Kidney (tissue), 14 donors: ENCODE results near the gene SERINC5. TPM values are rescaled to one million over a fixed set of nuclear protein-coding genes. Genes with fewer than 3 reads are reported as not detected.
"Not testable (repeated sequence)": the region's sequence is repeated elsewhere in the genome, so short reads cannot be mapped to it uniquely, and the experiment has no call there.

Source experiments
- DNase-seq, 5 donors: peaks; one replicate each; pipeline ENCODE4 v3.0.0-alpha.2; 2013 to 2020
- FAIRE-seq: peaks from 2 replicates; lab custom pipeline; 2012; peaks lifted over from hg19 to GRCh38; lab: Jason Lieb, UNC
- H3K27ac ChIP-seq, 2 donors: one replicate each; pipeline ENCODE4 v1.7.0; 2013; ENCODE audit warnings: low read depth in 2 of 2, low read length in 2 of 2, inconsistent platforms in 1 of 2
- H3K27me3 ChIP-seq: one replicate; pipeline ENCODE4 v1.7.1; 2013; ENCODE audit warnings: low read length, inconsistent platforms; ENCODE audit not compliant: control insufficient read depth, insufficient read depth
- H3K36me3 ChIP-seq, 3 donors: one replicate each; pipeline versions ENCODE4 v1.7.0 to v1.7.1; 2013; ENCODE audit warnings: low read length in 3 of 3, control low read depth in 1 of 3, inconsistent platforms in 1 of 3; ENCODE audit not compliant: insufficient read depth in 3 of 3, control insufficient read depth in 2 of 3
- H3K4me1 ChIP-seq, 3 donors: one replicate each; pipeline versions ENCODE4 v1.7.0 to v1.7.1; 2013; ENCODE audit warnings: low read length in 3 of 3, inconsistent platforms in 1 of 3, low read depth in 1 of 3; ENCODE audit not compliant: control insufficient read depth in 2 of 3, insufficient read depth in 2 of 3
- H3K4me3 ChIP-seq, 3 donors: one replicate each; pipeline versions ENCODE4 v1.7.0 to v1.8.1; 2013; ENCODE audit warnings: low read length in 3 of 3, control low read depth in 1 of 3, inconsistent platforms in 1 of 3
- H3K9ac ChIP-seq, 3 donors: one replicate each; pipeline versions ENCODE4 v1.7.0 to v1.7.1; 2013; ENCODE audit warnings: low read length in 3 of 3, control low read depth in 1 of 3, inconsistent platforms in 1 of 3
- H3K9me3 ChIP-seq, 3 donors: one replicate each; pipeline versions ENCODE4 v1.7.0 to v1.7.1; 2013; ENCODE audit warnings: low read length in 3 of 3, control low read depth in 1 of 3, inconsistent platforms in 1 of 3; ENCODE audit not compliant: control insufficient read depth in 2 of 3, insufficient read depth in 1 of 3
- intact Hi-C: fragments of 100-400 bp; cut with DNase I; formaldehyde crosslinking; loops from one replicate; pipeline ENCODE4 v1.11.1; 2022
- polyA plus RNA-seq: library from polyadenylated mRNA; stranded (reverse); fragments of 350-450 nt; fragmentation: Illumina TruSeq; extraction: RNeasy Lipid Tissue Mini Kit (QIAGEN cat#74804); gene quantifications from one replicate; pipeline ENCODE4 v1.2.3, GENCODE V29; 2014; ENCODE audit warnings: low read depth, low replicate concordance; ENCODE audit not compliant: insufficient read depth
- total RNA-seq: library from RNA; stranded (reverse); fragmentation: NEBNext Ultra II Directional; extraction: Animal tissue kit (Norgen Biotek cat#: 25700); gene quantifications from one replicate; pipeline ENCODE4 v1.2.1, GENCODE V29; 2021
- TF ChIP-seq, protein P1 (sequence below): IDR thresholded peaks from 3 replicates; pipeline ENCODE4 v1.5.1; 2012; ENCODE audit warnings: mild to moderate bottlenecking, moderate library complexity, borderline replicate concordance; ENCODE audit not compliant: insufficient read depth; ENCODE audit errors: extremely low read depth
- donor health status: control.
- donor health status: control.
- donor health status: control.
- donor health status: control.
- donor health status: control.
- donor health status: DM: yes; HTN: yes; CAD: no.
- donor health status: Normal renal cell carcinoma (clear cell type).

Gene SERINC5
- total and polyA plus RNA-seq, 2 donors from 2014 or later = 3.9 to 23.8 TPM

- H3K4me3 ChIP-seq = no peak overlapping the region
- intact Hi-C loops = no loop called here
- no peak overlapping the region for H3K9ac ChIP-seq
- DNase-seq (no peak), FAIRE-seq (no peak)
- no peaks in the 10 kb centered on the region for H3K36me3 ChIP-seq
- TF ChIP-seq, protein P1, sequence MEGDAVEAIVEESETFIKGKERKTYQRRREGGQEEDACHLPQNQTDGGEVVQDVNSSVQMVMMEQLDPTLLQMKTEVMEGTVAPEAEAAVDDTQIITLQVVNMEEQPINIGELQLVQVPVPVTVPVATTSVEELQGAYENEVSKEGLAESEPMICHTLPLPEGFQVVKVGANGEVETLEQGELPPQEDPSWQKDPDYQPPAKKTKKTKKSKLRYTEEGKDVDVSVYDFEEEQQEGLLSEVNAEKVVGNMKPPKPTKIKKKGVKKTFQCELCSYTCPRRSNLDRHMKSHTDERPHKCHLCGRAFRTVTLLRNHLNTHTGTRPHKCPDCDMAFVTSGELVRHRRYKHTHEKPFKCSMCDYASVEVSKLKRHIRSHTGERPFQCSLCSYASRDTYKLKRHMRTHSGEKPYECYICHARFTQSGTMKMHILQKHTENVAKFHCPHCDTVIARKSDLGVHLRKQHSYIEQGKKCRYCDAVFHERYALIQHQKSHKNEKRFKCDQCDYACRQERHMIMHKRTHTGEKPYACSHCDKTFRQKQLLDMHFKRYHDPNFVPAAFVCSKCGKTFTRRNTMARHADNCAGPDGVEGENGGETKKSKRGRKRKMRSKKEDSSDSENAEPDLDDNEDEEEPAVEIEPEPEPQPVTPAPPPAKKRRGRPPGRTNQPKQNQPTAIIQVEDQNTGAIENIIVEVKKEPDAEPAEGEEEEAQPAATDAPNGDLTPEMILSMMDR = no peak
- H3K9me3 ChIP-seq = no peaks in the 10 kb centered on the region
- H3K4me1 ChIP-seq = no peaks in the 10 kb centered on the region
- no peak overlapping the region for H3K27ac ChIP-seq
- no peaks in the 10 kb centered on the region for H3K27me3 ChIP-seq
These were observed 141.0 kb downstream of the SERINC5 start for GRCh38 chr5:80114860-80115259.

GRCh38 chr5:80111376-80111990 lies 144.4 kb downstream of the SERINC5 start:
- peak in 3 of 5 donors; percentile 52 to 81 (median 74) for DNase-seq
- H3K27me3 ChIP-seq, H3K4me1 ChIP-seq, H3K36me3 ChIP-seq, H3K9me3 ChIP-seq, H3K9ac ChIP-seq, H3K4me3 ChIP-seq, intact Hi-C loops, H3K27ac ChIP-seq, FAIRE-seq: not testable (repeated sequence)

GRCh38 chr5:80109646-80110478 lies 146.0 kb downstream of the SERINC5 start:
- DNase-seq (peak in 4 of 5 donors; percentile 46 to 73 (median 64)), FAIRE-seq (no peak)
- H3K36me3 ChIP-seq = no peaks in the 10 kb centered on the region
- H3K27me3 ChIP-seq = no peaks in the 10 kb centered on the region
- no peaks in the 10 kb centered on the region for H3K9me3 ChIP-seq
- TF ChIP-seq, protein P1 = no peak
- H3K4me1 ChIP-seq = no peaks in the 10 kb centered on the region
- H3K27ac ChIP-seq = no peak overlapping the region
- intact Hi-C loops = no loop called here
- no peak overlapping the region for H3K9ac ChIP-seq
- no peak overlapping the region for H3K4me3 ChIP-seq

DNA sequence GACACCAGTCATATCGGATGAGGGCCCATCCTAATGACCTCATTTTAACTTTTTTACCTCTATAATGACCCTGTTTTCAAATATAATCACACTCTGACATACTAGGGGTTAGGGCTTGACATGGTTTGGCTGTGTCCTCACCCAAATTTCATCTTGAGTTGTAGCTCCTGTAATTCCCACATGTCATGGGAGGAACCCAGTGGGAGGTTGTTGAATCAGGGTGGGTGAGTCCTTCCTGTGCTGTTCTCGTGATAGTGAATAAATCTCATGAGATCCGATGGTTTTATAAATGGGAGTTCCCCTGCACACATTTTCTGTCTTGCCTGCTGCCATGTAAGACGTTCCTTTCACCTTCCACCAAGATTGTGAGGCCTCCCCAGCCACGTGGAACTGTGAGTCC lies 148.9 kb downstream of the SERINC5 start:
- Histone ChIP-seq H3K27ac (no peak overlapping the region), H3K27me3 (no peaks in the 10 kb centered on the region), H3K36me3 (no peaks in the 10 kb centered on the region), H3K9ac (no peak overlapping the region), H3K4me1 (no peaks in the 10 kb centered on the region), H3K9me3 (no peaks in the 10 kb centered on the region), H3K4me3 (no peak overlapping the region)
- intact Hi-C loops = no loop called here
- DNase-seq (no peak), FAIRE-seq (no peak)
- TF ChIP-seq, protein P1 = no peak
